COLO668 (cell line): ENCODE measurements around the gene NSD1.
"Not testable (repeated sequence)": the region's sequence is repeated elsewhere in the genome, so short reads cannot be mapped to it uniquely, and the experiment has no call there.

Experiments
- DNase-seq: peaks from one replicate; lab custom pipeline; 2025; ENCODE audit not compliant: unreplicated experiment; lab: John Stamatoyannopoulos, UW

The NSD1 gene

DNA sequence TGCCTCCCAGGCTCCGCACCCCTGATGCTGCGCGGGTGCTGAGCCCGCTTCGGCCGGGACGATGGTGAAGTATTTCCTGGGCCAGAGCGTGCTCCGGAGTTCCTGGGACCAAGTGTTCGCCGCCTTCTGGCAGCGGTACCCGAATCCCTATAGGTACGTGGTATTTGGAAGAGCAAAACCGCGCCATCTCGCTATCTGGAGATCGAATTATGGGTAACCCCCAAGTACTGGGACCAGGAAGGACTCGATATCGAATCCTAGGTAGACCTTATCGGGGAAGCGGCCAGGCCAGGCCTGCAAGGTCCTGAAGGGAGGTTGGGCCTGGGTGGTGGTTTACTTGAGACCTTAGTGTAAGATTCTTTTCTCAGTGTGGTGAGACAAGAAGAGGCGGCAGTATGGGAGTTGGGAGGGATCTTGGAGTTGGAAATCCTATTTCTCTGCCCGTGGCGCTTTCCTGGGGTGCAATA, 170.4 kb downstream of the NSD1 start:
- peak; percentile 10 for DNase-seq

DNA sequence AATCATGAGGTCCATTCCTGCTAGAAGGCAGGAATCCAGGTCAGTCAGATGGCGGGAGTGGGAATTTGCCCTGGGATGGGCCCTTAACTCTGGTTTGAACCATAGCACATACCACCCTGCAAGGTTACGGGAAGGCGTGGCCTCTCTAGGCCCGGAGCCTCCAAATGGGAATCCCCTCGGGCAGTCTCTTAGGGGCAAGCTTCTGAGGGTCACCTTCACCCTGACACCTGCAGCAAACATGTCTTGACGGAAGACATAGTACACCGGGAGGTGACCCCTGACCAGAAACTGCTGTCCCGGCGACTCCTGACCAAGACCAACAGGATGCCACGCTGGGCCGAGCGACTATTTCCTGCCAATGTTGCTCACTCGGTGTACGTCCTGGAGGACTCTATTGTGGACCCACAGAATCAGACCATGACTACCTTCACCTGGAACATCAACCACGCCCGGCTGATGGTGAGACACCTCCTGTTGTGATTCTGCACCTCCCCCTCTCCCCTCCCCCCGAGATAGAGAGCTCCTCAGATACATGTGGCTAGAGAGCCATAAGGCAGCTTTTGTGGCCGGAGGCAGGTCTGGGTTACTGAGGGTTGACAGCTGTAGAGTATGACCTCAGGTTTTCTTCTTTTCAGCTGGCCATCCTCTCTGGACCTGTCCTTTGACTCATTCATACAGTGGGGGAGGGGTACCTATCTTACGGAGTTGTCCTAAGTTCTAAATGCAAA, 171.0 kb downstream of the NSD1 start:
- DNase-seq: peak; percentile 15

DNA sequence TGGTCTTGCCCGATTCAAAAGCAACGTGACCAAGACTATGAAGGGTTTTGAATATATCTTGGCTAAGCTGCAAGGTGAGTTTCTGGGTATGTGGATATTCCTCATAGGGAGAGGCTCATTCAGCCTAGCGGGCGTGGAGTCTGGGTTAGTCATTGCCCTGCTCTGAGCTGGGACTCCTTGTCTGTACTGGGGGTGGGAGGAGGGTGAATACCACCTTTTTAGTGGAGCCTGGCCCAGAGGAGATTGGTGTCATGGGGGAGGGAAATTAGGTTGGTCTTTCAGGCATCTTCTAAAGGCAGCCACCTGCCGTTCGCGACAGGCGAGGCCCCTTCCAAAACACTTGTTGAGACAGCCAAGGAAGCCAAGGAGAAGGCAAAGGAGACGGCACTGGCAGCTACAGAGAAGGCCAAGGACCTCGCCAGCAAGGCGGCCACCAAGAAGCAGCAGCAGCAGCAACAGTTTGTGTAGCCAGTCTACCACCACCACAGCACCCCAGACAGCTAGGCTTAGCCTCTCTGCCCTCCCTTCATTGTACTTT, 172.6 kb downstream of the NSD1 start:
- DNase-seq: not testable (repeated sequence)

DNA sequence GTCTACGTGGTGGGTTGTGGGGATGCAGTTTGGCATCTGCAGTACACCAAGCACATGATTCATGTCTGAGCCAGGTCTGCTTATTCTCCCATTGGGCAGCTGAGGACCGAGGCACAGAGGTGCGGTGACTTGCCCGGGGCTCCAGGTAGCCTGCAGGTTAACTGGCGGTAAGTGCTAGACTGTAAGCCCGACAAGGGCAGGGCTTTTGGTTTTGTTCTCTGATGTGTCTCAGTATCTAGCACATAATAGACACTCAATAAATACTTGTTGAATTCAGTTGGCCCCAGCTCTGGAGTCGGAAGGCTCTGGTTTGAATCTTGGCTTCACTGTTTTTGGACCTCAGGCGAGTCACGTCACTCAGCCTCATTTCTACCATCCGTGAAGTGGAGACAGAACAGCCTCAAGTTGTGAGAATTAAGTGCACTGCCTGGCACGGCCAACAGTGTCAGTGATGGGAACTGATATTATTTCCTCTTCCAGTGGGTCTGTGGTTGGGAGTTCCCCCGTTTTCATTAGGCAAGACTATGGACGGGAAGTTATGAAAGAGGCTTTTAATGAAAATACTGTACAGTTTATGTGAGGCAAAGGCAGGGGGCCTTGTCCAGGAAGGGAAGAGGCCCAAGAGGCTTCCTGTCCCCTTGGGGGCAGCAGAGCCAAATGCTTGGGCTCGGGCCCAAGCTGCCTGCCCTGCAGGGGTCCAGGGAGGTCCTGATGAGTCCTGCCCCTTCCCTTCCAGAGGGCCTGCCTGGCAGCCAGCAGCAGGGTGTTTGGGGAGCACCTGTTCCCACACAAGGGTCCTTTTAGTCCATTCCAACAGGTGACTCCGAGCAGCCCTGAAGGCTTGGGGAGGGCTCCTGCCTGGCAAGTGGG, 173.3 kb downstream of the NSD1 start:
- DNase-seq: no peak

DNA sequence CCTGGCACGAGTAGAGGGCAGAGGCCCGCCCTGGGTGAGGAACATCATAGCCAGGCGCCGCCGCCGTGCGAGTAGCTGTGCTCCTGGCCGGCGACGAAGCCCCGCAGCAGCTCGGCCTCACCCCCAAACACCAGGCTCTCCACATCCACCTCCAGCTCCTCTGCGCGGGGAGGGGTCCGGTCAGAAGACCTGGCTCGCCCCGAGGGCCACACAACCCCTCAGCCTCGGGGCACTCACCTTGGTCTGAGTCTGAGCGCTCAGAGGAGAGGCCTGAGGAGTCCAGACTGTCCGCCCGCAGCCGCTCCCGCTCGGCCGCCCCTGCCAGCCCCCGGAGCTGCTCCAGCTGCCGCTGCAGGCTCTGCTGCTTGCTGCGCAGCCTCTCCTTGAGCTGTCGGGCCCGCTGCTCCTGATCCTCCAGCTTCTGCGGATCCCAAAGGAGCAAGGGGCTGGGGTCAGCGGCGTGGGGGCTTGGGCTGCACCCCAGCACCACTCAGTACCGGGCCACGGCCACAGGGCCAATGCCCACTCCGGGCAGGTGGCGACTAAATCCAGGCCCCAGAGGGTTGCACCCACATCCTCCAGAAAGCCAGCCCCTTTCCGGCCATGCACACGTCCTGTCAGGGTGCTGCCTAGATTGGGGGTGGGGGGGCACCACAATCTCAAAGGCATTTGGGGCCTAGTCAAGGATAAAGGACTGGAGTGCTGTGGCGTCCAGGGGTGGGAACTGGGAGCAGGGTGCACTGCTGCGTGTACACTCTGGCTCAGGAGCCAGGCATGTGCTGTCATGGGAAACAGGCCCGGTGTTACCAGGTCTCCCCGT, 174.2 kb downstream of the NSD1 start:
- DNase-seq: no peak

DNA sequence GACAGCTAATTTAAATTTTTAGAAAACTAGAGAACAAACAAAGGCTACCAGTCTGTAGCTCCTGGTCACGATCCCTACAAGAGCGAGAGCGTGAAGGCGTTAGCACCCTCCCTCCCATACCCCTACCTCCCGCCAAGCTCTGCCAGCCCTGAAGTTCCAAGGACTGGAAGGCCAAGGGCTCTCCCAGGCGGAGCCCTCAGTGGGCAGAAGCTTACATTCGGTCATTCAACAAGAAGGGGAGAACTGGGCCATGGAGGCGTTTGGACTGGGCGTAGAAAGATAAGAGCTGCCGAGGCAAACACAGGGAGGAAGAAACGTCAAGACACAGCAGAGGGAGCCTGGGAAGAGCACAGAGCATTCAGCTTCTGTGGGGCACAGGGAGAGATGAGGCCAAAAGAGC, 175.2 kb downstream of the NSD1 start:
- no peak for DNase-seq

DNA sequence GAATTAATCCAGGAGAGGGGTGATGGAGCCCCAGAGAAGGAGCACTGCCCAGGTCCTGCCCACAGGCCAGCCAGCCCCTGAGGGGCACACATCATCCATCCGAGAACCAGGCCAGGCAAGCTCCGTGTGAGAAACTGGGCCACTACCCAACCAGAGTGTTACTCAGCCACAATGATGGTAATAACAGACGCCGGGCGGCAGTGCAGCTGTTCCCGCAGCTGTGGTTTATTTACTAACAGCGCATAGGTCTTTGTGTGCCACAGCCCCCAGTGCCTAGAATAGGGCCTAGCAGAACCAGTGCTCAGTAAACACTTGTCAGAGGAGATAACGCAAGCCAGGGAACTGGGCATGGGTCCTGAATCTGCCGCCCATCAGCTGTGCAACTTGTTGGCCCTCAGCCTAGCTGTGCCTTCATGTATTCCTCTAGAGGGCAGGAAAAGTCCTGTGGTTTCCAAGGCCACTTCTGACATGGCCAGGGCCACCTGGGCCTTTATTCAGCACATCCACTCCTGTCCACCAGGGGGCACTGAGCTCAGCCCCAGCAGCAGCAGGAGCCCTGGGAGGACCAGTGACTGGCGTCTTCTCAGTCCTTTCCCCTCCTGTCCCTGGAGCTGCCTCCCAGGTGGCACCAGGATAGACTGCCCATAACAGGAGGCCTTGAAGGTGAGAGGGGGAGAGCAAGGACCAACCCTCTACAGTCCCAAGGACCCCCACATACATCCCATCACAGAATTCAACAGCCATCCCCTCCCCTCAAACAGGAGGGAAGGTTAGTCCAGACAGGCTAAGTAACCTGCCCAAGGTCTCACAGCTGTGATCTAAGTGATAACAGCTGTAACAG, 176.0 kb downstream of the NSD1 start:
- peak; percentile 60 for DNase-seq

DNA sequence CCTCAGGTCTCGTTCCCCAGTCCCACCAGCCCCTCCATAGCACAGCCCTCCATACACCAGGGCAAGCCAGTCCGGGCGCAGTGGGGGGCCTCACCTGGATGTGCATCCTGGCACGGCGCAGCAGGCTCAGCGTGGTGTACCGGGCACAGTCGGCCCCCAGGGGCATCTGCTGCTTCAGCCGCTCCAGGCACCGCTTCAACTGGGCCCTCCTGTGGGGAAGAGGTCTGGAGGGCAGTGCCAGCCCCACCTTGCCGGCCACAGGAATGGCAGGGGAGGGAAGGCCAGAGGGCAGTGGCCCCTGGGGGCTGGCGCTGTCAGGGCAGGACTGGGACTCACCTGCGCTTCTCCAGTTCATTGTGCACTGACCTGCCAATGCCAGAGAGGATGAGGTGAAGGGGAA, 176.8 kb downstream of the NSD1 start:
- no peak for DNase-seq

DNA sequence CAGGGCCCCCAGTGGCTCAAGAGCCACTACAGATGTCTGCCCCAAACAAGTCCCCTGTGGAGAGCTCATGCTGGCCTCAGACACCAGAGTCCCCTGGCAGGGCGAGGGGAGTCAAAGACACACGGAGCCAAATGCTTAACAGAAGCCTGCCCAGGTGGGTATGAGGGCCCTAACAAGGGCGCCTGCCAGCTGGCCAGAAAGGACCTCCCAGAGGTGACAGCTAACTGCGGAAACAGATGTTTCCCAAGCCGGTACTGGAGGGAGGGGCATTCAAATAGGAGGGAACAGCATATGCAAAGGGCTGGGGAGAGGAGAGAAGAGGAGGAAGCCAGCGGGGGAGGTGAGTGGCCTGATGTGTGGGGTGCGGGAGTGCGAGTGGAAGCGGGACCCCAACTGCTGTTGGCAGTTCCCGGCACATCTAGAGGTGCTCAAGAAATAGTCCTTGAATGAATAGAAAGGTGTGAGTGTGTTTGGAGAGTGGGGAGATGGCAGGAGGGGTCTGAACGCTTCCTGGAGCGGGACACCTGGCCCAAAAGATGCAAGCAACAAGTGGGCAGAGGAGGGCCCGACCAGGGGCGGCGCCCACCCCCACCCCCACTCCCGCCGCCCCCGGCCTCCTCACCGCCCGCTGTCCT, 177.3 kb downstream of the NSD1 start:
- peak; percentile 50 for DNase-seq

DNA sequence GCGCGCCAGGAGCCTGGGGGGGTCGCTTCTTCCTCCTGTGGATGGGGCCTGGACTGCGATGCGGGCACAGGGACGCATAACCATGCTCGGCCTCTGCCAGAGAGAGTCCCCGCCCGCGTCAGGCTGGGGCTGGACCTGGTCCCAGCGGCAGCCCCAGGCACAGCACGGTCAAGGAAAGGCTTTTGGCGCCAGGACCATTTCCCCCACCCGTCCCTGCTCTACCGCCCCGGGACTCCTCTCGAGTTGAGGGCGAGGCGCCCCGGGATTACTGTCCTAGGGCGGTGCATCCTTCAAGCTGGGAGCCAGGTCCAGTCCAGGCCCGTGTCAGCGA, 177.8 kb downstream of the NSD1 start:
- peak; percentile 23 for DNase-seq

DNA sequence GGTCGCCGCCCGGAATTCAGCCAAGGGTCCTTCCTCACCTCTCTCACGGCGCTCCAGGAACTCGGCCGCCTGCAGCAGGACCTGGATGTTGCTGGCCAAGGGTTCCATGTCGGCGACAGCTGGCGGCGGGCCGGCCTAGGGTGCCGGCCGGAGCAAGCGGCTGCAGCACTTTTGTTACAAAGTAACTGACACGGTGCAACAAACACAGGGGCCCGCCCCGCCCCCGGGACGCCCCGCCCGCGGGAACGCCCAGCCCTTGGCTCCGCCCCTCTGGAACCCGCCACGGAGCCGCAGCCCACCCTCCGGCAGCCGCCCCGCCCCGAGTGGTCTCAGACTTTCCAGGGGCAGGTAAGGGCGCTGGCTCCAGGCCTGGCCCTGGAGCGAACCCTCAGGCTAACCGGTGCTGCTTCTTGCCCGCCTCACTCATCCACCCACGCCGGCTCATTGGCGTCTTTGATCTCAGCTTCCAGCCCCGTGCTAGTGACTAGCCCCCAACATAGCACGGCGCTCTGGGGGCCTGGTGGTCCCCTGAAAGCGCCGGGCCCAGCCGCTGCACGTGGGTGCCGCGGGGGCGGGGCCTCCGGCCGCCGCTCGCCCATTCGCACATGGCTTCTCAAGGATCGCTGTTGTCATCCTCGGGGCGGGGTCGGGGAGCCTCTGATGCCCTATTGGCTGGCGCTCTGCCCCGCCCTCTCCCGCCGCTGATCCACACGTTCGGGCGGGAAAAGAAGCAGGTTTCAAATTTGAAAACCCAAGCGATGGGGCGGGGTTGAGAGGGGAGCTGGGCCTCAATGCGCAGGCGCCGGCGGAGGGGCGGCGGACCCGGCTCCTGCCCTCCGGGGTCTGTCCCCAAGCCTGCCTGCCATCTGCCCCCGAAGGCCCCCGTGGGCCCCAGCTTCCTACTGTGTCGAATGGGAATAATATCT, 178.4 kb downstream of the NSD1 start, which contains the start of gene MXD3:
MXD3 (minus strand) TSS at position 176 of the 926 bp plus-strand sequence; CDS start at position 108, 68 bp downstream.
- peak; percentile 95 for DNase-seq

DNA sequence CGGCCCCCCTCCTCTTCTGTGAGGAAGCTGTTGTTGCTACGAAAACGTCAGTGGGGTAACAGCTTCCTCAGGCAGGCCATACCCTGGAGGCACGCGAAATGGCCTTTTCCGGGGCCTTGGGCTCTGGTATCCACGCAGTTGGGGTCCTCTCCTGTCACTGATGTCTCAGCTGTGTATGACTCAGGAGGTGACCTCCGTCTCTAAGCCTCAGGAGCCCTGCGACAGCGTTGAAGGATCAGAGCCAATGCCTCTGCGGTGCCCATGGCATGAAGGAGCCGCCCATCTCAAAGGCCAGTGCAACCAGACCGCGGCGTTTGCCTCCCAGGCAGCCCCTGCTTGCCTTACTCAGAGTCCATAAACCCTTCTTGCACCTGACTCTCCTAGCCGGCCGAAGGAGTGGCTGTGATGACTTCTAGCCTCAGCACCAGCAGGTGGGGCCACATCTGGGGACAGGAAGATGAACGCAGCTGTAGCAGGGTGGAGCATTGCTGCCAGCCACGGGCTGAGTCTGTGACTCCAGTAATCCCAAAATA, 179.1 kb downstream of the NSD1 start:
- DNase-seq: peak; percentile 46

DNA sequence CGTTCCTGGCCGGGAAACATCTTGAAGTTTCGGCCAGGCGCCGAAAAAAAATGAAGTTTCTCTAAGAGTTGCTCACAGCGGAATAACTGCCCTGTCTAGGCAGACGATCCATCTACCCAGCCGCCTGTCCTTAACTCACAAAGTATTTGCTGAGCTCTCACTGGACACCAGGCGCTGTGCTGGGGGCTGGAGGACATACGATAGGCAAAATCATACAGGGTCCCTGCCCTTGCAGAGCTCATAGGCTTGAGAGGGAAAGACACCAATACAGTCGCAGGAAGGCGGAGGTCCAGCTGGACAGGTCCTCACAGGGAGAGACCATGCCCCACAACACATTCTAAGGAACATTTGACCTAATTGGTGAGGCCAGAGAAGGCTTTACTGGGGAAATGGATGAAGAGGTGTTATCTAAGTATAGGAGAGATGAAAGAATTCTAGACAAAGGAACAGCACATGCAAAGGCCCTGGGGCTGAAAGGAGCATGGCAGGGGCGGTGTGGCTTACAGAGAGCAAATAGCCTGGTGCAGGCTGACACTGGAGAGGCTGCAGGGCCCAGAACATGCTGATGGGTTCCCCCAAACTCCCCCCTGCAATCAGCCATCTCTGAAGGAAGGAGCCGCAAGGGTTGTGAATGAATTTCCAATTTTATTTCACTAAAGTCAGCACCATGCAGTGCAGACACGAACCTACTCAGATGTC, 180.1 kb downstream of the NSD1 start:
- no peak for DNase-seq

DNA sequence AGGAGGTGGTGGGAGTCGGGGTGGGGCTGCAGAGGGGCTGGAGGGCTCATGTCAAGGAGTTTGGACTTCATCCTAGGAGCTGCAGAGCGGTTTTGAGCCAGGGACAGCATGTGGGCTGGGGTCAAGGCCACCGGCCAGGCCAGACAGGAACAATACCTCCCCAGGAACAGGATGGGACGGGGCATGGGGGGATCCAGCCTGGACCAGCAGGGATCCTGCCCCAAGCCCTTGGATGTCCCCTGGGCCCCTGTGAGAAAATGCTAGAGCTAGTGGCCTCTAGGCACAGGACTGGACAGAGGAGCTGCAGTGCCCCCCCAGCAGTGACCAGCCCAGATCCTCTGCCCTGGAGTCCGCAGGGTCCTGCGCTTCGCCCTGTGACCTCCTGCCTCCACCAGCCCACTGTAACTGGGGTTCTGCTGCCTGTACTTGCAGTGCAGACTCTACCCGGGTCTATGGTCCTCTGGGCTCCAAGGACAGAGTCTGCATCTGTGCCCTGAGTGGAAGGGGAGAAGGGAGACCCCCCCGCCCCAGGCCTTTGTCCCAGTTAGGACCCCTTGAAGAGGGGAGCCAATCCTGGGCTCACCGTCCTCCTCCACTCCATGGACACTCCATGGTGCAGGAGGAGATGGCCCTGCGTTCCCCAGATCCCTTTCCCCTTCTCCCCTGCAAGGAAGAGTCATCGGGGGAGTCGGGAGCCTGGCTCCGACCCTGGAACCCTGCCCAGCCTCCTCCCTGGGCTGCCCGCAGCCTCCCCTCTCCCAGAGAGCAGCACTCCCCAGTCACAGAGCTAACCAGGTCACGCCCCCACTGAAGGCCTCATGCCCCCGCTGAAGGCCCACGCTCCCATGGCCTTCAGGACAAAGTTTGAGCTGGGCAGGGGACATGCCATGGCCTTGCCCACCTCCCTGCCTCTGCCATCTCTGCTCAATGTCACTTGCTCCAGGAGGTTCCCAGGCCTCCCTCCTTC, 181.1 kb downstream of the NSD1 start:
- DNase-seq: no peak

DNA sequence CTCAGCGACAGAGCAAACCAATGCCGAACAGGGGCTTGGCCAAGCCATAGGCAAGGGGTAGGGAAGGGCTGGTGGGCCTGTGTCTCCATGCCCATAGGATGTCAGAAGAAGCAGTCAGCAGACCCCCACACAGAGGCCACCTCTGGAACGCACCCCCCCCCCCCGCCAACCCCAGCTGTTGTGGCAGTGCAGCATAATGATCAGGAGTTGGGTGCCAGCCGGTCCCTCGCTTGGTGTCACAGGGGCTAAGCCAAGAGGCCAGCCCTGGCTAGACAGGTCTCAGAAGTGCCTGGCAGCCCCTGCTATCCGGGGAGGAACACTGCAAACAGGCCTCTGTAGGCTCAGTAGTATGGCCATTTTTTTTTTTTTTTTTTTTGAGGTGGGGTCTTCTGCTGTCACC, 181.8 kb downstream of the NSD1 start:
- DNase-seq: no peak

DNA sequence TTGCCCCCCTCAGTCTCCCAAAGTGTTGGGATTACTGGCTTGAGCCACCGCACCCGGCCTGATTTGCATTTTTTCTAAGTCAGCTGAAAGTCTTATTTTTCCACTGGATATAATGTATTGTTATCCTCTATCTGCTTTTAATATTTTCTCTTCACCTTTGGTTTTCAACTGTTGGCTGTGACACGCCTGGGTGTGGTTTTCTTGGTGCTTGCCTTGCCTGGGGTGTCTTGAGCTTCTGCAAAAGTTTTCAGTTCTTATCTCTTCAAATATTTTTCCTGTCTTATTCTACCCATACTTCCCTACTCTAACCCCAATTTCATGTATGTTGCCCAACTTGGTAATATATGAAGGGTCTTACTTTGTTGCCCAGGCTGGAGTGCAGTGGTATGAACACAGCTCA, 182.4 kb downstream of the NSD1 start:
- DNase-seq: no peak

DNA sequence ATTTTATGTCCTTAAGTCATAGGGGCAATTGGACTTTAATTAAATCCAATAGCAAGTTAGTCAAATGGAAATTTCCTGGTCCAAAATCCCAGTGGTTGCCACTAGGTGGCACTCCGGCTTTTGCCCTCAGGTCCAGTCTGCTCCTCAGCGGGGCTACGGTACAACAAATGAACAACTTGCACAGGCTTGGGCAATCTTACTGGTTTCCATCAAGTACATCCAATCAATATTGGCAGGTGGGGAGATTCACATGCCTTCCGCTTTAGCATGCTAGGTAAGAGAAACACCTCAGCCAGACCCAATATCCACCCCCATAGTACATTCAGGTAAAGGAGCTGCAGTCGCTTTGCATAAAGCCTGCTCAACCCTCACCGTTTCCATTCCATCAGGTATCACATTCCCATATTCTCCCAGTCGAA, 184.4 kb downstream of the NSD1 start:
- DNase-seq: peak; percentile 43
